Measurements from ENCODE around the gene GPN3. TPM values are rescaled to one million over a fixed set of nuclear protein-coding genes. Genes with fewer than 3 reads are reported as not detected.

GPN3 gene
- polyA plus RNA-seq, 1 donor from 2014 or later = 23.8 TPM

DNA sequence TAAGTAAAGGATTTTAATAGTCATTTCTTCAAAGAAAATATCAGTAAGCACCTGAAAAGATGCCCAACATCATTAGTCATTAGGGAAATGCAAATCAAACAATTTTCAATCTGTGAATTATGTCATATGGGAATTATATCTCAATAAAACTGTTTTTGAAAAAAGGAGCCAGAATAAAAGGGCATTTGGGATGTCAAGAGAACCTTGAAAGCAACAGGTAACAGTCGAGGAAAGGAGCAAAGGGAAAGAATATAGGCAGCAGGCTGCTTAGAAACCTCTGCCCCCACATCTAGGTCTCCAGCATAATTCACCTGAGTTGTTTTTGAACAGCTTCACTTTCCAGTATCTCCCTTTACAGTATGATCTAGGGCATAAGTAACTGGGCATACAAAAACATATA is 46.3 kb upstream of the GPN3 start:
- Histone ChIP-seq H3K4me3 (ENCODE audit: low read length) (no peak overlapping the region), H3K9me3 (ENCODE audit: low read length) (no peaks in the 10 kb centered on the region), H3K27ac (ENCODE audit: low read length) (no peak overlapping the region), H3K27me3 (ENCODE audit: insufficient read depth, low read depth, low read length) (no peaks in the 10 kb centered on the region), H4K20me1 (ENCODE audit: insufficient read depth) (no peaks in the 10 kb centered on the region), H3K79me2 (replicated peaks; ENCODE audit: insufficient read depth, low read length) (no peaks in the 10 kb centered on the region), H3K36me3 (ENCODE audit: insufficient read depth, low read length) (no peaks in the 10 kb centered on the region), H3F3A (ENCODE audit: insufficient read depth, low read length, poor library complexity, severe bottlenecking) (no peaks in the 10 kb centered on the region), H3K9me2 (ENCODE audit: insufficient read depth, low read length) (no peaks in the 10 kb centered on the region), H3K9ac (ENCODE audit: low read length) (no peak overlapping the region), H3K4me2 (ENCODE audit: low read length) (no peak overlapping the region), H2AFZ (ENCODE audit: low read depth, low read length) (no peak overlapping the region)
- TF ChIP-seq EZH2 (IDR thresholded peaks at IDR 0.05; ENCODE audit: borderline replicate concordance, insufficient read depth, low read length, poor library complexity, severe bottlenecking) = no peak
- no peak for TF ChIP-seq POLR2AphosphoS5 (IDR thresholded peaks at IDR 0.05)
- TF ChIP-seq TAF1 (IDR thresholded peaks at IDR 0.05; ENCODE audit: low read depth) = no peak
- no peak for TF ChIP-seq MXI1 (conservative IDR thresholded peaks at IDR 0.05; ENCODE audit: poor library complexity, severe bottlenecking)
- TF ChIP-seq SMC3 (conservative IDR thresholded peaks at IDR 0.05; ENCODE audit: poor library complexity) = no peak
- no peak for TF ChIP-seq EP300 (conservative IDR thresholded peaks at IDR 0.05; ENCODE audit: poor library complexity, severe bottlenecking)
- TF ChIP-seq, protein P1, sequence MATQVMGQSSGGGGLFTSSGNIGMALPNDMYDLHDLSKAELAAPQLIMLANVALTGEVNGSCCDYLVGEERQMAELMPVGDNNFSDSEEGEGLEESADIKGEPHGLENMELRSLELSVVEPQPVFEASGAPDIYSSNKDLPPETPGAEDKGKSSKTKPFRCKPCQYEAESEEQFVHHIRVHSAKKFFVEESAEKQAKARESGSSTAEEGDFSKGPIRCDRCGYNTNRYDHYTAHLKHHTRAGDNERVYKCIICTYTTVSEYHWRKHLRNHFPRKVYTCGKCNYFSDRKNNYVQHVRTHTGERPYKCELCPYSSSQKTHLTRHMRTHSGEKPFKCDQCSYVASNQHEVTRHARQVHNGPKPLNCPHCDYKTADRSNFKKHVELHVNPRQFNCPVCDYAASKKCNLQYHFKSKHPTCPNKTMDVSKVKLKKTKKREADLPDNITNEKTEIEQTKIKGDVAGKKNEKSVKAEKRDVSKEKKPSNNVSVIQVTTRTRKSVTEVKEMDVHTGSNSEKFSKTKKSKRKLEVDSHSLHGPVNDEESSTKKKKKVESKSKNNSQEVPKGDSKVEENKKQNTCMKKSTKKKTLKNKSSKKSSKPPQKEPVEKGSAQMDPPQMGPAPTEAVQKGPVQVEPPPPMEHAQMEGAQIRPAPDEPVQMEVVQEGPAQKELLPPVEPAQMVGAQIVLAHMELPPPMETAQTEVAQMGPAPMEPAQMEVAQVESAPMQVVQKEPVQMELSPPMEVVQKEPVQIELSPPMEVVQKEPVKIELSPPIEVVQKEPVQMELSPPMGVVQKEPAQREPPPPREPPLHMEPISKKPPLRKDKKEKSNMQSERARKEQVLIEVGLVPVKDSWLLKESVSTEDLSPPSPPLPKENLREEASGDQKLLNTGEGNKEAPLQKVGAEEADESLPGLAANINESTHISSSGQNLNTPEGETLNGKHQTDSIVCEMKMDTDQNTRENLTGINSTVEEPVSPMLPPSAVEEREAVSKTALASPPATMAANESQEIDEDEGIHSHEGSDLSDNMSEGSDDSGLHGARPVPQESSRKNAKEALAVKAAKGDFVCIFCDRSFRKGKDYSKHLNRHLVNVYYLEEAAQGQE (IDR thresholded peaks at IDR 0.05; ENCODE audit: borderline replicate concordance) = no peak
- no peak for TF ChIP-seq RAD21 (conservative IDR thresholded peaks at IDR 0.05)
- TF ChIP-seq, protein P2, sequence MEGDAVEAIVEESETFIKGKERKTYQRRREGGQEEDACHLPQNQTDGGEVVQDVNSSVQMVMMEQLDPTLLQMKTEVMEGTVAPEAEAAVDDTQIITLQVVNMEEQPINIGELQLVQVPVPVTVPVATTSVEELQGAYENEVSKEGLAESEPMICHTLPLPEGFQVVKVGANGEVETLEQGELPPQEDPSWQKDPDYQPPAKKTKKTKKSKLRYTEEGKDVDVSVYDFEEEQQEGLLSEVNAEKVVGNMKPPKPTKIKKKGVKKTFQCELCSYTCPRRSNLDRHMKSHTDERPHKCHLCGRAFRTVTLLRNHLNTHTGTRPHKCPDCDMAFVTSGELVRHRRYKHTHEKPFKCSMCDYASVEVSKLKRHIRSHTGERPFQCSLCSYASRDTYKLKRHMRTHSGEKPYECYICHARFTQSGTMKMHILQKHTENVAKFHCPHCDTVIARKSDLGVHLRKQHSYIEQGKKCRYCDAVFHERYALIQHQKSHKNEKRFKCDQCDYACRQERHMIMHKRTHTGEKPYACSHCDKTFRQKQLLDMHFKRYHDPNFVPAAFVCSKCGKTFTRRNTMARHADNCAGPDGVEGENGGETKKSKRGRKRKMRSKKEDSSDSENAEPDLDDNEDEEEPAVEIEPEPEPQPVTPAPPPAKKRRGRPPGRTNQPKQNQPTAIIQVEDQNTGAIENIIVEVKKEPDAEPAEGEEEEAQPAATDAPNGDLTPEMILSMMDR (IDR thresholded peaks at IDR 0.05; ENCODE audit: poor library complexity, severe bottlenecking) = no peak

DNA sequence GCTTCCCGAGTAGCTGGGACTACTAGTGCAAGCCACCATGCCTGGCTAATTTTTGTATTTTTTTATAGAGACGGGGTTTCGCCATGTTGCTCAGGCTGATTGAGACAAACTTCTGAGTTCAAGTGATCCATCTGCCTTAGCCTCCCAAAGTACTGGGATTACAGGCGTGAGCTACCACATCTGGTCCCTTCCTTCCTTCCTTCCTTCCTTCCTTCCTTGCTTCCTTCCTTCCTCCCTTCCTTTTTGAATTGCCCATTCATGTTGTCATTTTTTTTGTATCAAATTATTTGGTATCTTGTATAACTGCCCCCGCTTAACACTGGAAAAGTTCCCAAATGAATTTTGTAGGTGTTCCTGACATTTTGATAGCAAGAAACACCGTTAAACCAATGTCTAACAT is 45.8 kb upstream of the GPN3 start:
- Histone ChIP-seq H3F3A (ENCODE audit: insufficient read depth, low read length, poor library complexity, severe bottlenecking) (no peaks in the 10 kb centered on the region), H3K9ac (ENCODE audit: low read length) (no peak overlapping the region), H3K4me3 (ENCODE audit: low read length) (no peak overlapping the region), H3K36me3 (ENCODE audit: insufficient read depth, low read length) (no peaks in the 10 kb centered on the region), H3K9me3 (ENCODE audit: low read length) (no peaks in the 10 kb centered on the region), H2AFZ (ENCODE audit: low read depth, low read length) (no peak overlapping the region), H3K4me2 (ENCODE audit: low read length) (no peak overlapping the region), H4K20me1 (ENCODE audit: insufficient read depth) (no peaks in the 10 kb centered on the region), H3K27ac (ENCODE audit: low read length) (no peak overlapping the region), H3K79me2 (replicated peaks; ENCODE audit: insufficient read depth, low read length) (no peaks in the 10 kb centered on the region), H3K9me2 (ENCODE audit: insufficient read depth, low read length) (no peaks in the 10 kb centered on the region), H3K27me3 (ENCODE audit: insufficient read depth, low read depth, low read length) (no peaks in the 10 kb centered on the region)
- no peak for TF ChIP-seq POLR2AphosphoS5 (IDR thresholded peaks at IDR 0.05)

DNA sequence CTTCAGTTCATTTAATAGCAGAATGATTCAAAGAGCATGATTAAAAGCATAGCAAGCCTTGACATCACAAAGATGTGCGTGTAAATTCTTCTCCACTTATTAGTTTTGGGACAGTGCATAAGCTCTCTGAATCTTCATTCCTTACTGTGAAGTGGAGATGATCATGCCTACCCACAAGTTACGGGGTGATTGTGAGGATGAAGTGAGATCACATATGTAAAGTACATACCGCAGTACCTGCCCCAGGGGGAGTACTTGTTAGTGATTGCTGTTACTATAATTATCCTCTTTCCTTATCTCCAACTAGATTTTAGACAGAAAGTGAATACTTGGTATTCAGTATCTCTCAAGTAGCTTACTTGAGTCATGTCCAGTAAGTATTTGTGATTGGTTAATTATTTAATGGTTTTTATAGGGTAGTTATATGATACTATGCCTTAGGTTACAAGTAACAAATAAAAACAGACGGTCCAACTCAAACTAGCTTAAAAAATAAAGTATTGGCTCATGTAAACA is 40.1 kb upstream of the GPN3 start:
- no peaks in the 10 kb centered on the region for H3K79me2 ChIP-seq (replicated peaks; ENCODE audit: insufficient read depth, low read length)
- no peaks in the 10 kb centered on the region for H3F3A ChIP-seq (ENCODE audit: insufficient read depth, low read length, poor library complexity, severe bottlenecking)
- TF ChIP-seq, protein P1 (IDR thresholded peaks at IDR 0.05; ENCODE audit: borderline replicate concordance) = no peak
- TF ChIP-seq EP300 (conservative IDR thresholded peaks at IDR 0.05; ENCODE audit: poor library complexity, severe bottlenecking) (no peak), TAF1 (IDR thresholded peaks at IDR 0.05; ENCODE audit: low read depth) (no peak), MXI1 (conservative IDR thresholded peaks at IDR 0.05; ENCODE audit: poor library complexity, severe bottlenecking) (no peak), EZH2 (IDR thresholded peaks at IDR 0.05; ENCODE audit: borderline replicate concordance, insufficient read depth, low read length, poor library complexity, severe bottlenecking) (no peak), POLR2AphosphoS5 (IDR thresholded peaks at IDR 0.05) (no peak), RAD21 (conservative IDR thresholded peaks at IDR 0.05) (no peak), SMC3 (conservative IDR thresholded peaks at IDR 0.05; ENCODE audit: poor library complexity) (no peak)
- TF ChIP-seq, protein P2 (IDR thresholded peaks at IDR 0.05; ENCODE audit: poor library complexity, severe bottlenecking) = no peak
- no peak overlapping the region for H3K9ac ChIP-seq (ENCODE audit: low read length)
- no peaks in the 10 kb centered on the region for H3K9me2 ChIP-seq (ENCODE audit: insufficient read depth, low read length)
- H3K27me3 ChIP-seq (ENCODE audit: insufficient read depth, low read depth, low read length) = no peaks in the 10 kb centered on the region
- H3K27ac ChIP-seq (ENCODE audit: low read length) = no peak overlapping the region
- no peak overlapping the region for H2AFZ ChIP-seq (ENCODE audit: low read depth, low read length)
- no peak overlapping the region for H3K4me2 ChIP-seq (ENCODE audit: low read length)
- H3K9me3 ChIP-seq (ENCODE audit: low read length) = no peaks in the 10 kb centered on the region
- no peaks in the 10 kb centered on the region for H4K20me1 ChIP-seq (ENCODE audit: insufficient read depth)
- no peak overlapping the region for H3K4me3 ChIP-seq (ENCODE audit: low read length)
- no peaks in the 10 kb centered on the region for H3K36me3 ChIP-seq (ENCODE audit: insufficient read depth, low read length)

Data from neural cell (in vitro differentiated cells).